Fibroblast of lung (primary cell): Measurements from ENCODE around the gene POLR3H.

Experiments
- EZH2 ChIP-seq: IDR thresholded peaks from 2 replicates; pipeline ENCODE4 v1.5.1; 2012; ENCODE audit warnings: low read length, control low read depth, mild to moderate bottlenecking; ENCODE audit errors: missing control alignments
- TF ChIP-seq, protein P1 (sequence below), 2 donors: IDR thresholded peaks in 1 of 2; conservative IDR thresholded peaks in 1 of 2; 1 replicate in 1 of 2; 2 replicates in 1 of 2; pipeline ENCODE4 v1.5.1; 2011 to 2012; ENCODE audit warnings: low read length in 2 of 2, control low read depth in 1 of 2, inconsistent platforms in 1 of 2, low read depth in 1 of 2, mild to moderate bottlenecking in 1 of 2

DNA sequence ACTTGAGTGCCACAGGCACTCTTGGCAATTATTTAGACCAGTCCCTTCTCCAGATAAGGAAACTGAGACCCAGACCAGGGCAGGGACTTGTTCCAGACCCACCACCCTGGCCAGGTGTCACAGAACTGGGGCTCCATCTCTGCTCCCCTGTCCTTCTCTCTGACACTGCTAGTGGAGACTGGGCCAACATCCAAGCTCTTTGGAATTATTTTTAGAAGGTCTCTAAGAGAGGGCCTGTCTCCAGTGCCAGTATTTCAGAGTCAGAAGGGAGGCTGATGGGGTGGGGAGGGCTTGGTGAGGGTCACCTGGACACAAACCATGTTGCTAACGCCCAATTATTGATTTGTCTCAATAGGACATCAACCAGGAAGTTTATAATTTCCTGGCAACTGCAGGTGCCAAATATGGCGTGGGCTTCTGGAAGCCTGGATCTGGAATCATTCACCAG, 32.7 kb downstream of the POLR3H start:
- TF ChIP-seq EZH2 = no peak
- TF ChIP-seq, protein P1, sequence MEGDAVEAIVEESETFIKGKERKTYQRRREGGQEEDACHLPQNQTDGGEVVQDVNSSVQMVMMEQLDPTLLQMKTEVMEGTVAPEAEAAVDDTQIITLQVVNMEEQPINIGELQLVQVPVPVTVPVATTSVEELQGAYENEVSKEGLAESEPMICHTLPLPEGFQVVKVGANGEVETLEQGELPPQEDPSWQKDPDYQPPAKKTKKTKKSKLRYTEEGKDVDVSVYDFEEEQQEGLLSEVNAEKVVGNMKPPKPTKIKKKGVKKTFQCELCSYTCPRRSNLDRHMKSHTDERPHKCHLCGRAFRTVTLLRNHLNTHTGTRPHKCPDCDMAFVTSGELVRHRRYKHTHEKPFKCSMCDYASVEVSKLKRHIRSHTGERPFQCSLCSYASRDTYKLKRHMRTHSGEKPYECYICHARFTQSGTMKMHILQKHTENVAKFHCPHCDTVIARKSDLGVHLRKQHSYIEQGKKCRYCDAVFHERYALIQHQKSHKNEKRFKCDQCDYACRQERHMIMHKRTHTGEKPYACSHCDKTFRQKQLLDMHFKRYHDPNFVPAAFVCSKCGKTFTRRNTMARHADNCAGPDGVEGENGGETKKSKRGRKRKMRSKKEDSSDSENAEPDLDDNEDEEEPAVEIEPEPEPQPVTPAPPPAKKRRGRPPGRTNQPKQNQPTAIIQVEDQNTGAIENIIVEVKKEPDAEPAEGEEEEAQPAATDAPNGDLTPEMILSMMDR (conservative IDR thresholded peaks at IDR 0.05 in 1 of 2, IDR thresholded peaks at IDR 0.05 in 1 of 2; ENCODE audit: low read depth in 1 of 2, low read length in 2 of 2) = no peak
